Measurements from ENCODE around the gene SMIM12.

SMIM12 gene

DNA sequence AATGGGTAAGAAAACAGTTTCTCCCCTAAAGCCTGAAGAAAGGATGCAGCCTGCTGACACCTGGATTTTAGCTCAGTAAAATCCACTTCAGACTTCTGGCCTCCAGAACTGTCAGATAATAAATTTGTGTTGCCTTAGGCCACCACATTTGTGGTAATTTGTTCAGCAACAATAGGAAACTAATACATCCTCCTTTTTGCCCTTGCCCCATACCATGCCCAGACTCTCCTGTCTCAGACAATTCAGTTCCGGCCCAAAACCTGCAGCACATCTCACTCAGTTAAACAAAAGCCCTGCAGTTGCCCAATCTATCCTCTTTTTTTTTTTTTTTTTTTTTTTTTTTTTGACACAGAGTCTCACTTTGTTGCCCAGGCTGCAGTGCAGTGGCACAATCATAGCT lies 25.8 kb downstream of the SMIM12 start:
- no peak for DNase-seq
- Histone ChIP-seq H3K36me3 (replicated peaks; ENCODE audit: insufficient read depth, low read length) (no peaks in the 10 kb centered on the region), H3K4me2 (ENCODE audit: low read depth, low read length) (no peak overlapping the region), H4K20me1 (ENCODE audit: insufficient read depth, low read length) (no peaks in the 10 kb centered on the region), H3F3A (ENCODE audit: insufficient read depth, low read length) (no peaks in the 10 kb centered on the region), H3K27me3 (replicated peaks; ENCODE audit: insufficient read depth, low read length) (no peaks in the 10 kb centered on the region), H2AFZ (ENCODE audit: low read length) (no peak overlapping the region), H3K27ac (ENCODE audit: low read length) (no peak overlapping the region), H3K79me2 (ENCODE audit: low read length) (no peaks in the 10 kb centered on the region), H3K4me3 (ENCODE audit: low read length) (no peak overlapping the region), H3K4me1 (ENCODE audit: low read length) (no peaks in the 10 kb centered on the region), H3K9ac (ENCODE audit: low read length) (no peak overlapping the region), H3K9me2 (replicated peaks; ENCODE audit: insufficient read depth, low read length) (no peaks in the 10 kb centered on the region), H3K9me3 (replicated peaks; ENCODE audit: insufficient read depth, low read length) (no peaks in the 10 kb centered on the region)
- TF ChIP-seq EZH2 (optimal IDR thresholded peaks at IDR 0.05; ENCODE audit: low read depth, low read length) (no peak), EZH2phosphoT487 (IDR thresholded peaks at IDR 0.05; ENCODE audit: low read length) (no peak), CTCF (IDR thresholded peaks at IDR 0.05; ENCODE audit: low read length) (no peak)

DNA sequence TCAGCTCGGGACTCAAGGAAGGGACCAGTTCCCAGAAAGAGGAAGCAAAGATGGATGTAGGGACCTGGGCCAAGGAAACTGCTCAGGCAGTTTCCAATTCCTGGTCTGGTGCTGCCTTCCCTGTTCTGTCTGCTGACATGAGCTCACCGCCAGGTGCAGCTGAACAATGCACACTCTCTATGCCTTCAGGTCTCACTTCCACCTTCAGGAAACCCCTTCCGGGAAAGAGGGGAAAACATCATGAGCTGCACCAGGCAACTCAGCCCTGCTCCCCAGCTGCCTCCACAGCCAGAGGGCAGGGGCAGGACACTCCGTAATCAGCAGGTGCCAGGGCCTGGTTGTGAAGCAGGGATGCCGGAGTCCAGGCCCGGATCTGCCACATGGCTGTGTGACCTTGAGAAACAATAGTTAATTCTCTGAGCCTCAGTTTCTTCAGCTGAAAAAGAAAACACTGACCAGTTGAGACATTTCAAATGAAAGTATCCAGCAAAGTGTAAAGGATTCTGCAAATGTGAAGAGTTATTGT lies 27.8 kb downstream of the SMIM12 start:
- Histone ChIP-seq H3K4me2 (ENCODE audit: low read depth, low read length) (no peak overlapping the region), H3K9ac (ENCODE audit: low read length) (no peak overlapping the region), H3F3A (ENCODE audit: insufficient read depth, low read length) (no peaks in the 10 kb centered on the region), H3K79me2 (ENCODE audit: low read length) (no peaks in the 10 kb centered on the region), H3K27me3 (replicated peaks; ENCODE audit: insufficient read depth, low read length) (no peaks in the 10 kb centered on the region), H3K36me3 (replicated peaks; ENCODE audit: insufficient read depth, low read length) (no peaks in the 10 kb centered on the region), H3K9me2 (replicated peaks; ENCODE audit: insufficient read depth, low read length) (no peaks in the 10 kb centered on the region), H2AFZ (ENCODE audit: low read length) (no peak overlapping the region), H3K9me3 (replicated peaks; ENCODE audit: insufficient read depth, low read length) (no peaks in the 10 kb centered on the region), H3K4me1 (ENCODE audit: low read length) (no peaks in the 10 kb centered on the region), H3K27ac (ENCODE audit: low read length) (no peak overlapping the region), H3K4me3 (ENCODE audit: low read length) (no peak overlapping the region), H4K20me1 (ENCODE audit: insufficient read depth, low read length) (no peaks in the 10 kb centered on the region)
- no peak for TF ChIP-seq EZH2 (optimal IDR thresholded peaks at IDR 0.05; ENCODE audit: low read depth, low read length)
- TF ChIP-seq EZH2phosphoT487 (IDR thresholded peaks at IDR 0.05; ENCODE audit: low read length), result no peak
- no peak for DNase-seq

GRCh38 chr1:34829250-34829649 lies 30.3 kb downstream of the SMIM12 start:
- Histone ChIP-seq H4K20me1 (ENCODE audit: insufficient read depth, low read length) (no peaks in the 10 kb centered on the region), H3K79me2 (ENCODE audit: low read length) (no peaks in the 10 kb centered on the region), H3K27me3 (replicated peaks; ENCODE audit: insufficient read depth, low read length) (no peaks in the 10 kb centered on the region), H3K9ac (ENCODE audit: low read length) (no peak overlapping the region), H3K27ac (ENCODE audit: low read length) (no peak overlapping the region), H3K36me3 (replicated peaks; ENCODE audit: insufficient read depth, low read length) (no peaks in the 10 kb centered on the region), H3K4me2 (ENCODE audit: low read depth, low read length) (no peak overlapping the region), H3K9me3 (replicated peaks; ENCODE audit: insufficient read depth, low read length) (no peaks in the 10 kb centered on the region), H3F3A (ENCODE audit: insufficient read depth, low read length) (no peaks in the 10 kb centered on the region), H3K9me2 (replicated peaks; ENCODE audit: insufficient read depth, low read length) (no peaks in the 10 kb centered on the region), H2AFZ (ENCODE audit: low read length) (no peak overlapping the region), H3K4me1 (ENCODE audit: low read length) (no peaks in the 10 kb centered on the region), H3K4me3 (ENCODE audit: low read length) (no peak overlapping the region)
- DNase-seq, result no peak
- TF ChIP-seq CTCF (IDR thresholded peaks at IDR 0.05; ENCODE audit: low read length), result no peak
- TF ChIP-seq EZH2phosphoT487 (IDR thresholded peaks at IDR 0.05; ENCODE audit: low read length), result no peak
- no peak for TF ChIP-seq EZH2 (optimal IDR thresholded peaks at IDR 0.05; ENCODE audit: low read depth, low read length)

GRCh38 chr1:34828611-34829010 lies 30.9 kb downstream of the SMIM12 start:
- no peaks in the 10 kb centered on the region for H3K27me3 ChIP-seq (replicated peaks; ENCODE audit: insufficient read depth, low read length)
- no peak overlapping the region for H2AFZ ChIP-seq (ENCODE audit: low read length)
- H3K9me2 ChIP-seq (replicated peaks; ENCODE audit: insufficient read depth, low read length), result no peaks in the 10 kb centered on the region
- H3K9ac ChIP-seq (ENCODE audit: low read length), result no peak overlapping the region
- H3K4me1 ChIP-seq (ENCODE audit: low read length), result no peaks in the 10 kb centered on the region
- TF ChIP-seq EZH2 (optimal IDR thresholded peaks at IDR 0.05; ENCODE audit: low read depth, low read length) (no peak), EZH2phosphoT487 (IDR thresholded peaks at IDR 0.05; ENCODE audit: low read length) (no peak), CTCF (IDR thresholded peaks at IDR 0.05; ENCODE audit: low read length) (no peak)
- no peaks in the 10 kb centered on the region for H3K36me3 ChIP-seq (replicated peaks; ENCODE audit: insufficient read depth, low read length)
- no peak overlapping the region for H3K4me2 ChIP-seq (ENCODE audit: low read depth, low read length)
- no peak for DNase-seq
- no peak overlapping the region for H3K4me3 ChIP-seq (ENCODE audit: low read length)
- no peaks in the 10 kb centered on the region for H3F3A ChIP-seq (ENCODE audit: insufficient read depth, low read length)
- H3K27ac ChIP-seq (ENCODE audit: low read length), result no peak overlapping the region
- H4K20me1 ChIP-seq (ENCODE audit: insufficient read depth, low read length), result no peaks in the 10 kb centered on the region
- H3K9me3 ChIP-seq (replicated peaks; ENCODE audit: insufficient read depth, low read length), result no peaks in the 10 kb centered on the region
- no peaks in the 10 kb centered on the region for H3K79me2 ChIP-seq (ENCODE audit: low read length)
